ENCODE measurements around the gene IGF2BP2.

DNA sequence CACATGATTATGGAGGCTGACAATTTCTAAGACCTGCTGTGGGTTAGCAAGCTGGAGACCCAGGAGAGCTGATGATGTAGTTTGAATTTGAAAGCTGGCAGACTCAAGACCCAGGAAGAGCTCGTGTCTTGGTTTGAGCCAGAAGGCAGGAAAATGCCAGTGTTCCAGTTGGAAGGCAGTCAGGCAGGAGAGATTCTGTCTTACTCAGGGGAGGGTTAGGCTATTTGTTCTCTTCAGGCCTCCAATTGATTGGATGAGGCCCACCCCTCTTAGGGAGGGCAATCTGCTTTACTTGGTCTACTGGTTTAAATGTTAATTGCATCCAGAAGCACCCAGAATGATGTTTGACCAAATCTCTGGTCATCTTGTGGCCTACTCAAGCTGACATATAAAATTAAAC, 40.4 kb upstream of the IGF2BP2 start:
- TF ChIP-seq, protein P1, sequence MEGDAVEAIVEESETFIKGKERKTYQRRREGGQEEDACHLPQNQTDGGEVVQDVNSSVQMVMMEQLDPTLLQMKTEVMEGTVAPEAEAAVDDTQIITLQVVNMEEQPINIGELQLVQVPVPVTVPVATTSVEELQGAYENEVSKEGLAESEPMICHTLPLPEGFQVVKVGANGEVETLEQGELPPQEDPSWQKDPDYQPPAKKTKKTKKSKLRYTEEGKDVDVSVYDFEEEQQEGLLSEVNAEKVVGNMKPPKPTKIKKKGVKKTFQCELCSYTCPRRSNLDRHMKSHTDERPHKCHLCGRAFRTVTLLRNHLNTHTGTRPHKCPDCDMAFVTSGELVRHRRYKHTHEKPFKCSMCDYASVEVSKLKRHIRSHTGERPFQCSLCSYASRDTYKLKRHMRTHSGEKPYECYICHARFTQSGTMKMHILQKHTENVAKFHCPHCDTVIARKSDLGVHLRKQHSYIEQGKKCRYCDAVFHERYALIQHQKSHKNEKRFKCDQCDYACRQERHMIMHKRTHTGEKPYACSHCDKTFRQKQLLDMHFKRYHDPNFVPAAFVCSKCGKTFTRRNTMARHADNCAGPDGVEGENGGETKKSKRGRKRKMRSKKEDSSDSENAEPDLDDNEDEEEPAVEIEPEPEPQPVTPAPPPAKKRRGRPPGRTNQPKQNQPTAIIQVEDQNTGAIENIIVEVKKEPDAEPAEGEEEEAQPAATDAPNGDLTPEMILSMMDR (IDR thresholded peaks at IDR 0.05; ENCODE audit: poor library complexity) = no peak
- TF ChIP-seq EZH2phosphoT487 (IDR thresholded peaks at IDR 0.05; ENCODE audit: low read depth, severe bottlenecking, unreplicated experiment) (no peak), EZH2 (IDR thresholded peaks at IDR 0.05; ENCODE audit: borderline replicate concordance) (no peak)

Data from hepatocyte (in vitro differentiated cells).